ENCODE data around the gene MSMO1. TPM values are rescaled to one million over a fixed set of nuclear protein-coding genes. Genes with fewer than 3 reads are reported as not detected.
A peak's percentile ranks its signal among the peaks of the same experiment; 100 is the strongest.
"Not testable (repeated sequence)": the region's sequence is repeated elsewhere in the genome, so short reads cannot be mapped to it uniquely, and the experiment has no call there.

The MSMO1 gene
- total RNA-seq, 2 donors from 2014 or later, result 57.9 to 71.4 TPM

- Mint-ChIP-seq H3K9me3 (no peaks in the 10 kb centered on the region), H3K36me3 (ENCODE audit: low read depth) (peaks cover 3% of the 10 kb centered on the region), H3K27ac (peak overlapping the region; percentile 95), H3K4me3 (no peak overlapping the region), H3K4me1 (peaks cover 37% of the 10 kb centered on the region), H3K27me3 (no peaks in the 10 kb centered on the region)
- ATAC-seq (replicated peaks), result peak; percentile 11
These were observed 3.9 kb downstream of the MSMO1 start for GRCh38 chr4:165331359-165331758.

GRCh38 chr4:165331823-165332222 is 4.4 kb downstream of the MSMO1 start:
- no peak for ATAC-seq (replicated peaks)
- no peaks in the 10 kb centered on the region for H3K27me3 Mint-ChIP-seq
- H3K9me3 Mint-ChIP-seq, result no peaks in the 10 kb centered on the region
- H3K4me1 Mint-ChIP-seq, result peaks cover 36% of the 10 kb centered on the region
- peak overlapping the region; percentile 95 for H3K27ac Mint-ChIP-seq
- H3K36me3 Mint-ChIP-seq (ENCODE audit: low read depth), result peaks cover 7% of the 10 kb centered on the region
- no peak overlapping the region for H3K4me3 Mint-ChIP-seq

GRCh38 chr4:165332502-165332901 is 5.0 kb downstream of the MSMO1 start:
- H3K4me1 Mint-ChIP-seq, result peaks cover 36% of the 10 kb centered on the region
- H3K9me3 Mint-ChIP-seq, result no peaks in the 10 kb centered on the region
- H3K4me3 Mint-ChIP-seq, result no peak overlapping the region
- no peaks in the 10 kb centered on the region for H3K27me3 Mint-ChIP-seq
- H3K36me3 Mint-ChIP-seq (ENCODE audit: low read depth), result peaks cover 14% of the 10 kb centered on the region
- no peak for ATAC-seq (replicated peaks)
- H3K27ac Mint-ChIP-seq, result peak overlapping the region; percentile 95

GRCh38 chr4:165335163-165335703 is 7.8 kb downstream of the MSMO1 start:
- H3K36me3 Mint-ChIP-seq (ENCODE audit: low read depth), result peaks cover 41% of the 10 kb centered on the region
- H3K27me3 Mint-ChIP-seq, result no peaks in the 10 kb centered on the region
- peak overlapping the region; percentile 71 for H3K27ac Mint-ChIP-seq
- ATAC-seq (replicated peaks), result no peak
- no peaks in the 10 kb centered on the region for H3K9me3 Mint-ChIP-seq
- peaks cover 36% of the 10 kb centered on the region for H3K4me1 Mint-ChIP-seq
- H3K4me3 Mint-ChIP-seq, result no peak overlapping the region

- H3K4me3 Mint-ChIP-seq, result no peak overlapping the region
- H3K9me3 Mint-ChIP-seq, result no peaks in the 10 kb centered on the region
- H3K27me3 Mint-ChIP-seq, result no peaks in the 10 kb centered on the region
- peaks cover 20% of the 10 kb centered on the region for H3K4me1 Mint-ChIP-seq
- no peak for ATAC-seq (replicated peaks)
- peaks cover 56% of the 10 kb centered on the region for H3K36me3 Mint-ChIP-seq (ENCODE audit: low read depth)
- H3K27ac Mint-ChIP-seq, result no peak overlapping the region
These were observed 9.3 kb downstream of the MSMO1 start for GRCh38 chr4:165336743-165337142.

GRCh38 chr4:165342340-165342739 is 14.9 kb downstream of the MSMO1 start:
- not testable (repeated sequence) for H3K27ac Mint-ChIP-seq; ATAC-seq (replicated peaks); H3K9me3 Mint-ChIP-seq; H3K27me3 Mint-ChIP-seq; H3K4me3 Mint-ChIP-seq; H3K4me1 Mint-ChIP-seq
- H3K36me3 Mint-ChIP-seq (ENCODE audit: low read depth), result peaks cover 62% of the 10 kb centered on the region

GRCh38 chr4:165343353-165344191 is 16.1 kb downstream of the MSMO1 start:
- no peak for ATAC-seq (replicated peaks)
- Mint-ChIP-seq H3K4me1 (no peaks in the 10 kb centered on the region), H3K9me3 (no peaks in the 10 kb centered on the region), H3K36me3 (ENCODE audit: low read depth) (peaks cover 50% of the 10 kb centered on the region), H3K27me3 (no peaks in the 10 kb centered on the region), H3K4me3 (no peak overlapping the region), H3K27ac (no peak overlapping the region)

- ATAC-seq (replicated peaks), result no peak
- no peaks in the 10 kb centered on the region for H3K9me3 Mint-ChIP-seq
- H3K27me3 Mint-ChIP-seq, result peaks cover 3% of the 10 kb centered on the region
- no peak overlapping the region for H3K4me3 Mint-ChIP-seq
- H3K36me3 Mint-ChIP-seq (ENCODE audit: low read depth), result peaks cover 27% of the 10 kb centered on the region
- H3K27ac Mint-ChIP-seq, result peak overlapping the region; percentile 27
- H3K4me1 Mint-ChIP-seq, result no peaks in the 10 kb centered on the region
These were observed 18.4 kb downstream of the MSMO1 start for GRCh38 chr4:165345666-165346417.

GRCh38 chr4:165347647-165348569 is 20.4 kb downstream of the MSMO1 start:
- ATAC-seq (replicated peaks), result no peak
- Mint-ChIP-seq H3K4me3 (no peak overlapping the region), H3K9me3 (no peaks in the 10 kb centered on the region), H3K4me1 (no peaks in the 10 kb centered on the region), H3K27ac (no peak overlapping the region), H3K36me3 (ENCODE audit: low read depth) (peaks cover 10% of the 10 kb centered on the region), H3K27me3 (peaks cover 10% of the 10 kb centered on the region)

GRCh38 chr4:165351359-165352130 is 24.1 kb downstream of the MSMO1 start:
- no peak overlapping the region for H3K4me3 Mint-ChIP-seq
- H3K36me3 Mint-ChIP-seq (ENCODE audit: low read depth), result no peaks in the 10 kb centered on the region
- H3K27me3 Mint-ChIP-seq, result peaks cover 19% of the 10 kb centered on the region
- H3K9me3 Mint-ChIP-seq, result no peaks in the 10 kb centered on the region
- H3K27ac Mint-ChIP-seq, result no peak overlapping the region
- H3K4me1 Mint-ChIP-seq, result no peaks in the 10 kb centered on the region
- ATAC-seq (replicated peaks), result no peak

GRCh38 chr4:165355900-165356300 is 28.4 kb downstream of the MSMO1 start:
- H3K9me3 Mint-ChIP-seq, result no peaks in the 10 kb centered on the region
- no peaks in the 10 kb centered on the region for H3K4me1 Mint-ChIP-seq
- no peak overlapping the region for H3K4me3 Mint-ChIP-seq
- no peaks in the 10 kb centered on the region for H3K36me3 Mint-ChIP-seq (ENCODE audit: low read depth)
- no peak overlapping the region for H3K27ac Mint-ChIP-seq
- H3K27me3 Mint-ChIP-seq, result peaks cover 35% of the 10 kb centered on the region
- ATAC-seq (replicated peaks), result no peak

- no peak overlapping the region for H3K27ac Mint-ChIP-seq
- H3K4me3 Mint-ChIP-seq, result no peak overlapping the region
- no peak for ATAC-seq (replicated peaks)
- peaks cover 35% of the 10 kb centered on the region for H3K27me3 Mint-ChIP-seq
- no peaks in the 10 kb centered on the region for H3K4me1 Mint-ChIP-seq
- no peaks in the 10 kb centered on the region for H3K36me3 Mint-ChIP-seq (ENCODE audit: low read depth)
- H3K9me3 Mint-ChIP-seq, result no peaks in the 10 kb centered on the region
These were observed 32.0 kb downstream of the MSMO1 start for GRCh38 chr4:165359506-165359905.

GRCh38 chr4:165360041-165360695 is 32.7 kb downstream of the MSMO1 start:
- H3K9me3 Mint-ChIP-seq, result no peaks in the 10 kb centered on the region
- no peak for ATAC-seq (replicated peaks)

More at GRCh38 chr4:165360041-165360695, 32.7 kb downstream of the MSMO1 start:
- no peaks in the 10 kb centered on the region for H3K36me3 Mint-ChIP-seq (ENCODE audit: low read depth)
- H3K27me3 Mint-ChIP-seq, result peaks cover 35% of the 10 kb centered on the region
- no peak overlapping the region for H3K27ac Mint-ChIP-seq
- no peak overlapping the region for H3K4me3 Mint-ChIP-seq
- no peaks in the 10 kb centered on the region for H3K4me1 Mint-ChIP-seq

All from activated T-helper 17 cell treated with anti-CD3 and anti-CD28 coated beads, Interleukin-2, amount 50 U/mL, for 72 hours (primary cell).